Measurements from ENCODE around the gene VTI1A. TPM values are rescaled to one million over a fixed set of nuclear protein-coding genes. Genes with fewer than 3 reads are reported as not detected.
A peak's percentile ranks its signal among the peaks of the same experiment; 100 is the strongest.

VTI1A gene
- polyA plus RNA-seq, 2 of the 4 experiments (the other 2 are of a cell fraction): 17.0 to 25.3 TPM

DNA sequence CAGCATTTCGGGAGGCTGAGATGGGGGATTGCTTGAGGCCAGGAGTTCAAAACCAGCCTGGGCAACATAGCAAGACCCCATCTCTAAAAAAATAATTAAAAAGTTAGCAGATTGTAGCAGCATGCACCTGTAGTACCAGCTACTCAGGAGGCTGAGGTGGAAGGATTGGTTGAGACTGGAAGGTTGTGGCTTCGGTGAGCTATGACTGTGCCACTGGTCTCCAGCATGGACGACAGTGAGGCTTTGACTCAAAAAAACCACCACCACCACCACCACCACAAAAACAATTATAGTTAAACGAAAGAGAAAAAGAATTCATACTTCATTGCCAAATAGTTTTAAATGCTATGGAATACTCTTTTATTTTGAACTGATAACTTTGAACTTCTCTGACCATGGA, 63.4 kb downstream of the VTI1A start (continued):
- TF ChIP-seq PHF8 (IDR thresholded peaks at IDR 0.05; ENCODE audit: borderline replicate concordance, low read depth) (no peak), FOSB (CRISPR knock-in tag; IDR thresholded peaks at IDR 0.05) (no peak), ZNF302 (CRISPR knock-in tag; IDR thresholded peaks at IDR 0.05) (no peak)

DNA sequence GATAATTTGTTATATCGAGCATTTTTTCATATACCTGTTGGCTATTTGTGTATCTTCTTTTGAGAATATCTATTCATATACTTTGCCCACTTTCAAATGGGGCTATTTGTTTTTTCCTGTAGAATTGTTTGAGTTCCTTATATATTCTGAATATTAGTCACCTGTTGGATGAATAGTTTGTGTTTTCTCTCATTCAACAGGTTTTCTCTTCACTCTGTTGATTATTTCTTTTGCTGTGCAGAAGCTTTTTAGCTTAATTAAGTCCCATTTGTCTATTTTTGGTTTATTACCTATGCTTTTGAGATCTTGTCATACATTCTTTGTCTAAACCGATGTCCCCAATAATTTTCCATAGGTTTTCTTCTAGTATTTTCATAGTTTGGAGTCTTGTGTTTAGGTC, 65.3 kb downstream of the VTI1A start:
- Histone ChIP-seq H3K9me3 (no peaks in the 10 kb centered on the region), H3K4me1 (peaks cover 5% of the 10 kb centered on the region), H3K4me3 (no peak overlapping the region), H3K27ac (no peak overlapping the region), H3K4me2 (no peak overlapping the region)
- 65% methylated on average over 2 of the region's 2 CpGs for WGBS (ENCODE audit: missing lambda C conversion rate)
- DNase-seq (ENCODE audit: low read depth in 1 of 2, low spot score in 1 of 2) (no peak), FAIRE-seq (no peak), ATAC-seq (no peak)
- ChIA-PET POLR2A (no interaction called here), CTCF (no interaction called here)
- TF ChIP-seq FOSL2 (IDR thresholded peaks at IDR 0.05) (no peak), FOSL2 (CRISPR knock-in tag; IDR thresholded peaks at IDR 0.05) (no peak), NFE2L2 (conservative IDR thresholded peaks at IDR 0.05; ENCODE audit: low read length) (no peak), SREBF2 (IDR thresholded peaks at IDR 0.05) (no peak), RCOR1 (IDR thresholded peaks at IDR 0.05; ENCODE audit: low read depth, low read length) (no peak)
- TF ChIP-seq, protein P1, sequence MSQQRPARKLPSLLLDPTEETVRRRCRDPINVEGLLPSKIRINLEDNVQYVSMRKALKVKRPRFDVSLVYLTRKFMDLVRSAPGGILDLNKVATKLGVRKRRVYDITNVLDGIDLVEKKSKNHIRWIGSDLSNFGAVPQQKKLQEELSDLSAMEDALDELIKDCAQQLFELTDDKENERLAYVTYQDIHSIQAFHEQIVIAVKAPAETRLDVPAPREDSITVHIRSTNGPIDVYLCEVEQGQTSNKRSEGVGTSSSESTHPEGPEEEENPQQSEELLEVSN (IDR thresholded peaks at IDR 0.05; ENCODE audit: borderline replicate concordance, low read depth): no peak

DNA sequence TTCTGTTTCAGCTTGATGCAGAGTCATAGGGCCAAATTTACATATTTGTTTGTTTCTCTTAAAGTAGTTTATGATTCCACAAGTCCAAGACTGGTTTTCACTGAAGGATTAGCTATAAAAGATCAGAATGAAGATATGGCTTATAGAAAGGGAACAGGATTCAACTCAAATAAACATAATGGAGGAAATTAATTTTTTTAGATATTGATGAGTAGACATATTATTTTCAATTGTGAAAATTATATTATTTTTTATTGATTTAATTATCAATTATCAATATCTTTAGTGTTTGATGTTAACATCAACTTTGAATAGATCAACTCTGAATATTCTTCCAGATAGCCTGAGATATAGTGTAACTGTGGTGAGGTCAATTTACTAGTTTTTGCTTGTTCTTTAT, 68.1 kb downstream of the VTI1A start:
- Histone ChIP-seq H3K9me3 (no peaks in the 10 kb centered on the region), H3K4me2 (no peak overlapping the region), H3K4me3 (no peak overlapping the region), H3K27ac (no peak overlapping the region), H3K4me1 (peaks cover 25% of the 10 kb centered on the region)
- no peak for FAIRE-seq
- TF ChIP-seq NR3C1 (IDR thresholded peaks at IDR 0.05) (no peak), MAFK (IDR thresholded peaks at IDR 0.05; ENCODE audit: partially characterized antibody) (peak; percentile 71)
- CTCF ChIA-PET: no interaction called here
- POLR2A ChIA-PET: no interaction called here
- no peak for ATAC-seq
- DNase-seq (ENCODE audit: low read depth in 1 of 2, low spot score in 1 of 2): no peak

DNA sequence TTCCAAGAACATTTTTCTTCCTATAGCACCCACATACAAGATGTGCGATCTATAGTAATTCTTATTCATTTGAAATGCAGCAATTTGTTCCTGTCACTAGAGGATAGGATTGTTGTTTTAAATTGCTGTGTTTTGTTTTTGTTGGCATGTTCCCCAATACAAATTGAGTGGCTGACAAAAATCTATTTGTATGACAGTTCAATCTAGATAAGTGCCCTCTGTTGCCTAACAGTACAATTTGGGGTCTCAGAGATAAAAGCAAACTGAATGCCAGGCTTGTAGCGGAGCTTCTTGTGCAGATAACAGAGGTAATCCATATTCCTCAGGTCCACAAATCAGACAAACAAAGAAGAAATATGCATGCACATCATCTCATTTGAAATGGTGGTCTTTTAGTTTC, 68.8 kb downstream of the VTI1A start:
- WGBS (ENCODE audit: missing lambda C conversion rate): 97% methylated on average over 2 of the region's 2 CpGs
- ATAC-seq: no peak
- FAIRE-seq: no peak
- Histone ChIP-seq H3K4me3 (no peak overlapping the region), H3K4me1 (peaks cover 29% of the 10 kb centered on the region), H3K9me3 (no peaks in the 10 kb centered on the region), H3K4me2 (no peak overlapping the region), H3K27ac (no peak overlapping the region)
- TF ChIP-seq RCOR1 (IDR thresholded peaks at IDR 0.05; ENCODE audit: low read depth, low read length) (no peak), JUN (IDR thresholded peaks at IDR 0.05) (no peak), ZFP36 (IDR thresholded peaks at IDR 0.05; ENCODE audit: borderline replicate concordance, partially characterized antibody) (no peak), TFCP2L1 (CRISPR knock-in tag; IDR thresholded peaks at IDR 0.05) (no peak), TP53 (CRISPR knock-in tag; IDR thresholded peaks at IDR 0.05) (no peak), HOXA7 (CRISPR knock-in tag; IDR thresholded peaks at IDR 0.05) (no peak), EP300 (IDR thresholded peaks at IDR 0.05) (no peak), ZNF302 (CRISPR knock-in tag; IDR thresholded peaks at IDR 0.05) (no peak), MYC (IDR thresholded peaks at IDR 0.05; ENCODE audit: borderline replicate concordance, low read length) (no peak), KDM5A (IDR thresholded peaks at IDR 0.05) (no peak), ZC3H11A (IDR thresholded peaks at IDR 0.05) (no peak), HEYL (CRISPR knock-in tag; IDR thresholded peaks at IDR 0.05) (no peak), CEBPB (IDR thresholded peaks at IDR 0.05) (no peak)
- TF ChIP-seq, protein P2, sequence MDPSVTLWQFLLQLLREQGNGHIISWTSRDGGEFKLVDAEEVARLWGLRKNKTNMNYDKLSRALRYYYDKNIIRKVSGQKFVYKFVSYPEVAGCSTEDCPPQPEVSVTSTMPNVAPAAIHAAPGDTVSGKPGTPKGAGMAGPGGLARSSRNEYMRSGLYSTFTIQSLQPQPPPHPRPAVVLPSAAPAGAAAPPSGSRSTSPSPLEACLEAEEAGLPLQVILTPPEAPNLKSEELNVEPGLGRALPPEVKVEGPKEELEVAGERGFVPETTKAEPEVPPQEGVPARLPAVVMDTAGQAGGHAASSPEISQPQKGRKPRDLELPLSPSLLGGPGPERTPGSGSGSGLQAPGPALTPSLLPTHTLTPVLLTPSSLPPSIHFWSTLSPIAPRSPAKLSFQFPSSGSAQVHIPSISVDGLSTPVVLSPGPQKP (IDR thresholded peaks at IDR 0.05; ENCODE audit: low read depth, low read length): no peak
- TF ChIP-seq, protein P3, sequence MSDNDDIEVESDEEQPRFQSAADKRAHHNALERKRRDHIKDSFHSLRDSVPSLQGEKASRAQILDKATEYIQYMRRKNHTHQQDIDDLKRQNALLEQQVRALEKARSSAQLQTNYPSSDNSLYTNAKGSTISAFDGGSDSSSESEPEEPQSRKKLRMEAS (IDR thresholded peaks at IDR 0.05): no peak
- TF ChIP-seq, protein P4, sequence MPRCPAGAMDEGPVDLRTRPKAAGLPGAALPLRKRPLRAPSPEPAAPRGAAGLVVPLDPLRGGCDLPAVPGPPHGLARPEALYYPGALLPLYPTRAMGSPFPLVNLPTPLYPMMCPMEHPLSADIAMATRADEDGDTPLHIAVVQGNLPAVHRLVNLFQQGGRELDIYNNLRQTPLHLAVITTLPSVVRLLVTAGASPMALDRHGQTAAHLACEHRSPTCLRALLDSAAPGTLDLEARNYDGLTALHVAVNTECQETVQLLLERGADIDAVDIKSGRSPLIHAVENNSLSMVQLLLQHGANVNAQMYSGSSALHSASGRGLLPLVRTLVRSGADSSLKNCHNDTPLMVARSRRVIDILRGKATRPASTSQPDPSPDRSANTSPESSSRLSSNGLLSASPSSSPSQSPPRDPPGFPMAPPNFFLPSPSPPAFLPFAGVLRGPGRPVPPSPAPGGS (IDR thresholded peaks at IDR 0.05): no peak
- TF ChIP-seq, protein P1 (IDR thresholded peaks at IDR 0.05; ENCODE audit: borderline replicate concordance, low read depth): no peak
- TF ChIP-seq, protein P5, sequence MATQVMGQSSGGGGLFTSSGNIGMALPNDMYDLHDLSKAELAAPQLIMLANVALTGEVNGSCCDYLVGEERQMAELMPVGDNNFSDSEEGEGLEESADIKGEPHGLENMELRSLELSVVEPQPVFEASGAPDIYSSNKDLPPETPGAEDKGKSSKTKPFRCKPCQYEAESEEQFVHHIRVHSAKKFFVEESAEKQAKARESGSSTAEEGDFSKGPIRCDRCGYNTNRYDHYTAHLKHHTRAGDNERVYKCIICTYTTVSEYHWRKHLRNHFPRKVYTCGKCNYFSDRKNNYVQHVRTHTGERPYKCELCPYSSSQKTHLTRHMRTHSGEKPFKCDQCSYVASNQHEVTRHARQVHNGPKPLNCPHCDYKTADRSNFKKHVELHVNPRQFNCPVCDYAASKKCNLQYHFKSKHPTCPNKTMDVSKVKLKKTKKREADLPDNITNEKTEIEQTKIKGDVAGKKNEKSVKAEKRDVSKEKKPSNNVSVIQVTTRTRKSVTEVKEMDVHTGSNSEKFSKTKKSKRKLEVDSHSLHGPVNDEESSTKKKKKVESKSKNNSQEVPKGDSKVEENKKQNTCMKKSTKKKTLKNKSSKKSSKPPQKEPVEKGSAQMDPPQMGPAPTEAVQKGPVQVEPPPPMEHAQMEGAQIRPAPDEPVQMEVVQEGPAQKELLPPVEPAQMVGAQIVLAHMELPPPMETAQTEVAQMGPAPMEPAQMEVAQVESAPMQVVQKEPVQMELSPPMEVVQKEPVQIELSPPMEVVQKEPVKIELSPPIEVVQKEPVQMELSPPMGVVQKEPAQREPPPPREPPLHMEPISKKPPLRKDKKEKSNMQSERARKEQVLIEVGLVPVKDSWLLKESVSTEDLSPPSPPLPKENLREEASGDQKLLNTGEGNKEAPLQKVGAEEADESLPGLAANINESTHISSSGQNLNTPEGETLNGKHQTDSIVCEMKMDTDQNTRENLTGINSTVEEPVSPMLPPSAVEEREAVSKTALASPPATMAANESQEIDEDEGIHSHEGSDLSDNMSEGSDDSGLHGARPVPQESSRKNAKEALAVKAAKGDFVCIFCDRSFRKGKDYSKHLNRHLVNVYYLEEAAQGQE (IDR thresholded peaks at IDR 0.05): no peak
- no peak for DNase-seq (ENCODE audit: low read depth in 1 of 2, low spot score in 1 of 2)
- ChIA-PET CTCF (no interaction called here), POLR2A (no interaction called here)

Data from A549 (cell line).